IPS DF 6.9 (cell line): ENCODE measurements around the gene TMEM106C.

ENCODE experiments used
- DNase-seq: peaks from one replicate; pipeline ENCODE4 v3.0.0-alpha.2; 2013; ENCODE audit warnings: low read depth, low spot score
- H3K27ac ChIP-seq: one replicate; pipeline ENCODE4 v1.5.1; 2013; ENCODE audit warnings: low read length, control low read depth
- H3K27me3 ChIP-seq: 2 replicates; pipeline ENCODE4 v1.6.1; 2013; ENCODE audit warnings: mild to moderate bottlenecking, low read length; ENCODE audit not compliant: control insufficient read depth, insufficient read depth
- H3K36me3 ChIP-seq: 2 replicates; pipeline ENCODE4 v1.6.1; 2013; ENCODE audit warnings: low read length; ENCODE audit not compliant: control insufficient read depth, insufficient read depth
- H3K4me1 ChIP-seq: 2 replicates; pipeline ENCODE4 v1.6.1; 2013; ENCODE audit warnings: low read length; ENCODE audit not compliant: control insufficient read depth, insufficient read depth
- H3K4me3 ChIP-seq: 2 replicates; pipeline ENCODE4 v1.5.1; 2013; ENCODE audit warnings: mild to moderate bottlenecking, low read length
- H3K9me3 ChIP-seq: 2 replicates; pipeline ENCODE4 v1.6.1; 2013; ENCODE audit warnings: low read length, inconsistent platforms; ENCODE audit not compliant: control insufficient read depth, insufficient read depth
- WGBS: extraction: QIAGEN DNeasy Blood & Tissue Kit; methylation state at CpG from one replicate; pipeline ENCODE4 v1.1.7; 2013; ENCODE audit warnings: mixed read lengths, missing lambda C conversion rate; ENCODE audit not compliant: insufficient read length, insufficient coverage; 5-methylcytosine and 5-hydroxymethylcytosine counted together

The TMEM106C gene

DNA sequence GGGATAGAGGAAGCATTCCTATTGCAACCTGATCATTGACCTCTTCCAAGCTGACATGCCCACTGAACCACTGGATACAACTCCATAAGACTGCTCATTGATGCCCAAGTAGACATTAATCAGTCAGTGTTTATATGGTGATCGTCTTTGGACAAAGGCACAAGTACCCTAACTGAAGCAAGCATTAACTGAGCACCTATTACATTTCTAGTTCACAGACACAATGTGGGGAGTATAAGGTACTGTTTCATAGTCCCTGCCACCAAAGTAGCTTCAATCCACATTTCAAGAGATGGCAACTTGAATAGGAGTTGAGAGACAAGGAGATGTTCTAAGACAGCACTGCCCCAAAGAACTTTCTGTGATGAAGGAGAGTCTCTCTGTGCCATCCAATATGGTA lies 51.7 kb downstream of the TMEM106C start:
- Histone ChIP-seq H3K4me3 (no peak overlapping the region), H3K36me3 (no peaks in the 10 kb centered on the region), H3K27me3 (peaks cover 85% of the 10 kb centered on the region), H3K27ac (no peak overlapping the region), H3K9me3 (no peaks in the 10 kb centered on the region), H3K4me1 (no peaks in the 10 kb centered on the region)
- no CpG with 5 or more reads among the region's 1 CpG for WGBS
- DNase-seq, result no peak

DNA sequence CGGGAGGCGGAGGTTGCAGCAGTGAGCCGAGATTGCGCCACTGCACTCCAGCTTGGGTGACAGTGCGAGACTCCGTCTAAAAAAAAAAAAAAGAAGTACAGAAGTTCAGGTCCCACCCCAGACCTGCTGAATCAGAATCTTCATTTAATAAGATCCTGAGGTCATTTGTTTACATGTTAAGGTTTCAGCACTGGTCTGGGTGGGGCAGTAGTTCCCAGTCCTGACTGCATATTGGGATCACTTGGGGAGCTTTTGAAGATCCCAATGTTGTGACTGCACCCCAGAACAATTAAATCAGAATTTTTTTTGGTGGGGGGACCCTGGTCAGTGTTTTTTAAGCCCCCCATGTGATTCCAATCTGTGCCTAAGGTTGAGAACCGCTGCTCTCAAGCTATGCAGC lies 52.6 kb downstream of the TMEM106C start:
- H3K27me3 ChIP-seq, result peaks cover 80% of the 10 kb centered on the region
- no peak overlapping the region for H3K27ac ChIP-seq
- no peak overlapping the region for H3K4me3 ChIP-seq
- no peaks in the 10 kb centered on the region for H3K9me3 ChIP-seq
- no peaks in the 10 kb centered on the region for H3K36me3 ChIP-seq
- H3K4me1 ChIP-seq, result no peaks in the 10 kb centered on the region
- no CpG with 5 or more reads among the region's 7 CpGs for WGBS
- DNase-seq, result no peak

DNA sequence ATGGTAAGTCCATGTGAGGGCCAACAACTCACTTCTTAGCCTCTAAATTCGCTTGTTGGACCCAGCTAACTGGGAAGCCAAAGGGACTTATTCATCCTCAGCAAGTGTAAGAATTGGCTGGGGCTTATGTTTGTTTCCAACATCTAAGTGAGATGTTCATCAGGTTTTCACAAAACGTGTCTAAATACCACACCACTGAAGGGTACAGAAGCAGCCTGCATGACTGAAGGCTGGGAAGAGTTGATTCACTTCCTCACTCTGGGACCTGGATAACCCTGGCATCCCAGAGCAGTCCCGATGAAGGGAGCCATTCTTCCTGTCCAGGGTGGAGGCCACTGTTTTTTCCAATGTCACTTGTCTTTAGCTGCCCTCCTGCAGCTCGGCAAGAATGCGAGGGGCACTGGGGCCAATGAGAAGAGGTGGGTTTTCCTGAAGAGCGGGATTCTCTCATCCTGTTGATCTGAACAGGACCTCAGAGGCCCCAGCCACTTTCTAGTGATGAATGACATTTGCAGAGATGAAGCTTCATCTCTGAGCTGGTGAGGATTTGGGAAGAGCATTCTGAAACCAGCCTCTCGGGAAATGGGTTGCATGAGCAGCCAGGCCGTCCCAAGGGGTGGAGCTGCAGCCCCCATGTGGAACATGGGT lies 53.1 kb downstream of the TMEM106C start:
- Histone ChIP-seq H3K4me3 (no peak overlapping the region), H3K27me3 (peaks cover 78% of the 10 kb centered on the region), H3K27ac (no peak overlapping the region), H3K36me3 (no peaks in the 10 kb centered on the region), H3K9me3 (no peaks in the 10 kb centered on the region), H3K4me1 (no peaks in the 10 kb centered on the region)
- WGBS, result no CpG with 5 or more reads among the region's 8 CpGs
- DNase-seq, result no peak

DNA sequence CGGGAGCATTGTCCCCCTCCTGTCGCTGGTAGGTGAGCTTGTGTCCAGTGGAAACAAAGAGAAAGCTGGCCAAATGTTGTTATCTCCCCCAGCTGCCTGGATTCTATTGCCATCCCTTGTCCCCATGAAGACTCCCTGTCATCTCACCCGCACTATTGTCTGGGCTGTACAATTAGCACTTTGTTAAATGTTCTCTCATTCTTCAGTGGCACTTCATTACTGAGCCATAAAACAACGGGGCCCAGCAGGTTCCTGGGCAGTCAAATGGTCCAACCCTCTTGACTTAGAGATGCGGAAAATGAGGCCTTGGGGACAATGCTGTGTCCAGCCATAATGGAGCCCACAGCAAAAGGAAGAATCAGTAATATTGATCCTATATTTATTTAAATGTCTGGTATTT lies 54.1 kb downstream of the TMEM106C start:
- Histone ChIP-seq H3K27ac (no peak overlapping the region), H3K9me3 (no peaks in the 10 kb centered on the region), H3K4me1 (no peaks in the 10 kb centered on the region), H3K36me3 (no peaks in the 10 kb centered on the region), H3K4me3 (no peak overlapping the region), H3K27me3 (peaks cover 75% of the 10 kb centered on the region)
- DNase-seq, result no peak
- WGBS, result no CpG with 5 or more reads among the region's 5 CpGs

DNA sequence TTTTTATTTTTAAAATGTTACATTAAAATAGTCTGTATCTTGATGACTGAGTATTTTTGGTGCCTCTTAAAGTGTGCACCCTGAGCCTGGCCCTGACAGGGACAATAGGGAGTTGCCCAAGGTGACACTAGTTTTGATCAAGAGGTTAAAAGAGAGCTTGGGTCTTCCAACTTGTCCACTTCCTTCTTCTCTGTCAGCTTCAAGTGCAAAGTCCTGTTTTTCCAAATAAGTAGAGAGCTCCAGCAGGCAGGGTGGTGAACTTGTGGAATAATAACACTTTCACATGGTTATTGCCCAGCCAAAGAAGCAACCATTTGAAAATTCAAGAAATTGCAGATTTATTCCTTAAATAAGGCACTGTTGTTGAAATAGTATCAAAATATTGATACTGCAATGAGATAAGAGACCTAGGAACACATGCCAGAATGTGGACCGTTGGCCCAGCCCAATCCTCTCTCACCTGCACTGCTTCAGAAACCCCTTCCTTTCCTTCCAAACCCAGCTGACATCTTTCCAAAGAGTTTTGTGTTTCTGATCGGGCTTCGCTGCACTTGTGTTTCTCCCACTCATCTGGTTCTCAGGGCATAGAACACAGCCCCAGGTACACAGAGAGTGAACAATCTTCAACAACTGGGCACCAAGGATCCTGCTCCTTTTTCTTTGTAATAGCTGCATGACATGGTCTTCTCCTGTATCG lies 54.7 kb downstream of the TMEM106C start:
- no peaks in the 10 kb centered on the region for H3K9me3 ChIP-seq
- WGBS, result no CpG with 5 or more reads among the region's 4 CpGs
- H3K4me3 ChIP-seq, result no peak overlapping the region
- no peak for DNase-seq
- H3K36me3 ChIP-seq, result no peaks in the 10 kb centered on the region
- no peak overlapping the region for H3K27ac ChIP-seq
- H3K27me3 ChIP-seq, result peaks cover 78% of the 10 kb centered on the region
- no peaks in the 10 kb centered on the region for H3K4me1 ChIP-seq
